Fibroblast of skin of scalp (primary cell): ENCODE results near the gene HOXC10.

Source experiments
- DNase-seq: peaks from one replicate; pipeline ENCODE4 v3.0.0-alpha.2; 2013

HOXC10 gene

DNA sequence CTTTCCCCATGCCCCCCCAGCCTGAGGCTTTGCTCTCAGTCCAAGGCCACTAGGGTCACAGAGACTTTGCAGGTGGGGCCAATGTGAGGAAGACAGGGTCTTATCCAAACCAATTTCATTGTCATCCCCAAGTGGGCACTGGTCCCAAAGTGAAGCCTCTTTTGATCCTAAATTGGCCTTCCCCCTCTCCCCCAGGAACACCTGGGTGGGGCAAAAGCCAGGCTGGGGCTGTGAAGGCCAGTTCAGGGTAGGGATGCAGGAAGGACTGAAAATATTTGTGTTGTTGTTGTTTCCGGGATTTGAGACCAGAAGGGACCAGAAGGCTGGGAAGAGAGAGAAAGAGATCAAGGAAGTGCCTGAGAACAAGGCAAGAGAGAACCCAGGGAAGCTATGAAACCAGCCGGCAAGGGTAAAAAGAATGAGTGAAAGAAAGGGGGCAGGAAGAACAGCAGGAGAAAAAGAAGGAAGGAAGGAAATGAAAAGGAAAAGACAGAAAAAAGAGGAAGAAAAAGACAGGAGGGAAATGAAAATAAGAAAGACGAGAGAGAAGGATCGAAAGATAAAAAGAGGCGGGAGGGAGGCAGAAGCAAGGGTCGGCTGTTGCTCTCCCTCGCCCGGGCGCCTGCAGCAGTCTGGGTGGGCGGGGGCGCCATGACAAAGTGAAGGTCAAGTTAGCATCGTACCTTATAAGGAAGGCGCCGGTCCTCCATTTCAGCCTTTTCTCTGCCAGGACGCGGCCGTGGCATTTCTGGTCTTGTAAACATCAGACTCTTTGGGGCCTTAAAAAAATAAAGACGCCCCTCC, 19.5 kb upstream of the HOXC10 start:
- DNase-seq = no peak

- DNase-seq = no peak
Observed at GRCh38 chr12:53966085-53966384, 18.9 kb upstream of the HOXC10 start.

- DNase-seq = no peak
Observed at GRCh38 chr12:53966385-53967133, 18.4 kb upstream of the HOXC10 start.

- no peak for DNase-seq
Observed at GRCh38 chr12:53967421-53967925, 17.5 kb upstream of the HOXC10 start.

GRCh38 chr12:53968214-53969127, 16.5 kb upstream of the HOXC10 start:
- DNase-seq = no peak

GRCh38 chr12:53969588-53970259, 15.2 kb upstream of the HOXC10 start:
- DNase-seq = no peak

- DNase-seq = no peak
Observed at GRCh38 chr12:53970451-53970850, 14.5 kb upstream of the HOXC10 start.

- no peak for DNase-seq
Observed at GRCh38 chr12:53971129-53971528, 13.8 kb upstream of the HOXC10 start.

GRCh38 chr12:53971686-53972085, 13.3 kb upstream of the HOXC10 start:
- DNase-seq = no peak

DNA sequence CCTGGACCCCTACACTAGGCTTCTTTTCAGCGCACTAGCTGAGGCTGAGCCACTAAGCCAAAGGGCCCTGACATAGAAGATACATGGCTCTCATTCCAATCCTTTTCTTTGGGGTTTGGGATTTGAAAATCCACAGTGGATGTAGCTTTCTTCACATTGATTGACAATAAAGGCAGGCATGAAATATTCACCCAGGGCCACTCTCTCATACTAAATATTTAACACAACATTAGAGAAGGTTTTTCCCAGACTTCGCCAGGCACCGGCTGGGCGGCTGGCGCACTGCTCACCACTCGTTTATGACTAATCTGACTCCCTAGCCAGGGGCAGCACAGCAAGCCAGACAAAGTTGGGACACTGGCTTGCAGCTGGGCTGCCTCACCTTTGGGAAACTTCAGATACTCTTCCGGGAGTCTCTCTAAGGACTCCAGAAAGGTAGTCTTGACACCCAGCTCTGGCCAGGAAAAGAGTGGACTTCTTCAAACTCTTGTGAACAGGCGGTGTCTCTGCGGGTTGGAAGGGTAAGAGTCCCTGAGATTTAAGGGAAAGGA, 12.7 kb upstream of the HOXC10 start:
- no peak for DNase-seq

DNA sequence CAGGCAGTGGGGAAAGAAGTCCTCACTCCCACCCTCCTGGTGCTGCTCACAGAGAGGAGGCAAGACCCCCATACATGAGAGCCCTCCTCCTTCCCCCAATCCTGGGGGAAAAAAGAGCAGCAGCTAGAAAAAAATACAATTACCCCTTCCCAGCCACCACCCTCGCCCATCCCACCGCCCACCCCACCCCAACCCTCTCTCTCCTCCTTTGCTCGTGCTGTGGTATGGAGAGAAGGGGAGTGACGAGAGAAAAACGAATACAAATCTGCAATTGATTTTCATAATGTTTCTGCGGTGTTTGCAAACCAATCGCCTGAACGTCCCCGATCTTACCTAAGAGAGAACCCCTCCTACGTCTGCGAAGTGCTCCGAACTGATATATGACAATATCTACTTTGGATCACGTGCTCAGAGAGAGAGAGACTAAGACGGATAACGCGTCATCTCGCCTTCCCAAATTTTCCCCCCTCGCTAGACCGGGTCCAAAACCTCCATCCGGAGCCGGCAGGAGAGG, 12.2 kb upstream of the HOXC10 start, which contains the start of gene HOXC11:
Gene HOXC11 (plus strand): TSS at position 405 of the 514 bp plus-strand sequence. CDS start 116 bp downstream, outside the sequence.
- DNase-seq = no peak

DNA sequence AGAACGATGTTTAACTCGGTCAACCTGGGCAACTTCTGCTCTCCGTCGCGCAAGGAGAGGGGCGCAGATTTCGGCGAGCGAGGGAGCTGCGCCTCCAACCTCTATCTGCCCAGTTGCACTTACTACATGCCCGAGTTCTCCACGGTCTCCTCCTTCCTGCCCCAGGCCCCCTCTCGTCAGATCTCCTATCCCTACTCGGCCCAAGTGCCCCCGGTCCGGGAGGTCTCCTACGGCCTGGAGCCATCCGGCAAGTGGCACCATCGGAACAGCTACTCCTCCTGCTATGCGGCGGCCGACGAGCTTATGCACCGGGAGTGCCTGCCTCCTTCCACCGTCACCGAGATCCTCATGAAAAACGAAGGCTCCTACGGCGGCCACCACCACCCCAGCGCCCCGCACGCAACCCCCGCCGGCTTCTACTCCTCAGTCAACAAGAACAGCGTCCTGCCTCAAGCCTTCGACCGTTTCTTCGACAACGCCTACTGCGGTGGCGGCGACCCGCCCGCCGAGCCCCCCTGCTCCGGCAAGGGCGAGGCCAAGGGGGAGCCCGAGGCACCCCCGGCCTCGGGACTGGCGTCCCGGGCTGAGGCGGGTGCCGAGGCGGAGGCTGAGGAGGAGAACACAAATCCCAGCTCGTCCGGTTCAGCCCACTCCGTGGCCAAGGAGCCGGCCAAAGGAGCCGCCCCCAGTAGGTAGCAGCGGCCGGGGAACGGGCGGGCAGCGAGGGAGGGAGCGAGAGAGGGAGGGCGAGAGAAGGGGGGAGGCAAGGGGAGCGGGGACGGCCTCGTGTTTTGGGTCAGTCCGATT, 11.5 kb upstream of the HOXC10 start:
- DNase-seq = no peak

DNA sequence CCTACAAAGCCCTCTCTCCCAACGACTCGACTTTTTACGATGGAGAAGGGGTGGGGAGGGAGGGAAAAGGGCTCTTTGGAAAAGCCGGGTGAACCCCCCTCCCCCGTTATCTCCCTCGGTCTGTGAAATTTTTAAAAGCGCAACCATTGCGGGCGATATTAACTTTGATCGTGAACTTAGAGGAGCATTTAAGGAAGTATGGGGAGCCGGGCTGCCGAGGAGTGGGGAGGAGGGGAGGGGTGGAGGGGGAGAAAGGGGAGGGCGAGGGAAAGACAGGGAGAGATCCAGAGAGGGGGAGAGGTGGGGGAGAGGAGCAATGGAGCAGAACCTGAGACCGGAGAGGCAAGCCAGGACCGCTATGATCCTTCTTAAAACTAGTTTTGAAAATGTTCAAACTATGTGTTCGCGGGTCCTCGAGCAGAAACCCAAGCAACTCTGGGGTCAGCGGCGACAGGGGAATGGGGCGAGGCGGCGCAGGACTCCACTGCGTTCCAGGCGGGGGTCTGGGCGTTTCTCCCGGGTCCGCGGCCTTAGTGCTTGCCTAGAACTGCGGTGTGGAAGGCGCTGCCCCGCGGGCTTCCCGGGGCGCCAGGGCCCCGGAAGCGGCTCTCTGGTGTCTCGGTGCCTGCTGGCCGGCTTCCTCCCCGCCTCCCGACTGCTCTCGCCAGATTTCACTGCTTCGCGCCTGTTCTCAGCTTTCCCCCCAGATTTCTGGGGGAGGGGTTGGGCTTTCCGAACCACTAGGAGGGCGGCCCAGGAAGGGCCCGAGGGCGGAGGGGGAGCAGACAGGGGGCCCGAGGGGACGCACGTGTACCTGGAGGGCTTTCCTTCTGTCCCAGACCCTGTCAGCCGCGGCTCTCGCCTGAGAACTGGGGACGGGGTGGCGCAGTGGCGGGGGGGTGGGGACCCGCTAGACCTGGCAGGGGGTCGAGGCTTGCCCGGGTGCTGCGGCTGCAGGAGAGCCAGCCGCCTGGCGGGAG, 10.6 kb upstream of the HOXC10 start, which contains the start of gene HOTAIR:
Gene HOTAIR (minus strand): TSS at position 871 of the 980 bp plus-strand sequence.
- no peak for DNase-seq

- DNase-seq = no peak
Observed at GRCh38 chr12:53975064-53975471, 9.9 kb upstream of the HOXC10 start.

- DNase-seq = no peak
Observed at GRCh38 chr12:53975479-53976152, 9.3 kb upstream of the HOXC10 start.

- DNase-seq = no peak
Observed at GRCh38 chr12:53976172-53976822, 8.6 kb upstream of the HOXC10 start.

DNA sequence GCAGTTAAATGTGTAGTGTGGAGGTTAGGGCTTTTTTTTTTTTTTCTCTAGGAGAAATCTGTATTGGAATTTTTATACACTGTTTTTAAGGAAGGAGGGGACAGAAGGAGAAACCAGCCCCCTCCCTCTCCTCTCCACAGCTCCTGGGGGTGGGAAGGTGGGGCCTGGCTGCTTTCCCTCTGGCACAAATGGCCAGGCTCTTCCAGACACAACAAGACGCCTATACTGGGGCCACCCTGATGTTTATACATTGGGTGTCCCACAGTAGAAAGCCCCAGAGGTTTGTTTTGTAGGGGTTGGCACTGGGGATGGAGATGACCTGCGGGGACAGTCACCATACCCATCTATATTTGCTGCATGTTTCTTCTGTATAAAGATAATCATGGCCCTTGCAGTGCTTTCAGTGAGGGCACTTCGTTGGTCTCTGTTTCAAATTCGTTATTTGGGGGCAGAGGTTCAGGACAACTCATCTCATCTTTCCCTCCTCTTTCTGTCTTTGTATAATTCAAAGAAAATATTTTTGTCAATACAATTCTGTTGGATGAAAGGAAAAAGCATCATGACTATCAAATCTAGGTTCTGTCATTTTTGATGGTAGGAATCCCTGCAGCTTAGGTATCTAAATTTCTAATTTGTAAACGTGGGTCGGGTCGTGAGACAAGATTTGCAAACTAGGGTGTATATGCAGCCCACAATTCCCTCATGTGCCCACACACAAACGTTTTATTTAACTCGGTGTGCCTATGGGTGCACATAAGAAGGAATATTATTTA, 7.9 kb upstream of the HOXC10 start:
- DNase-seq = no peak
